Thyroid gland (tissue), 4 donors: ENCODE measurements around the gene RNF32.

Source experiments
- POLR2A ChIP-seq, 2 donors: fragments of 450-650 bp; IDR thresholded peaks; one replicate each; pipeline ENCODE4 v1.6.1; 2017; ENCODE audit warnings: antibody characterized with exemption in 2 of 2, mild to moderate bottlenecking in 2 of 2, moderate library complexity in 1 of 2
- TF ChIP-seq, protein P1 (sequence below), 6 experiments: fragments of 200-600 bp in 3 of 6; fragments of 450-650 bp in 3 of 6; sonication (generic) in 3 of 6; IDR thresholded peaks; one replicate each; pipeline ENCODE4 v1.5.1; 2016 to 2019; ENCODE audit warnings: antibody characterized with exemption in 6 of 6, mild to moderate bottlenecking in 2 of 6, inconsistent platforms in 1 of 6, moderate library complexity in 1 of 6

DNA sequence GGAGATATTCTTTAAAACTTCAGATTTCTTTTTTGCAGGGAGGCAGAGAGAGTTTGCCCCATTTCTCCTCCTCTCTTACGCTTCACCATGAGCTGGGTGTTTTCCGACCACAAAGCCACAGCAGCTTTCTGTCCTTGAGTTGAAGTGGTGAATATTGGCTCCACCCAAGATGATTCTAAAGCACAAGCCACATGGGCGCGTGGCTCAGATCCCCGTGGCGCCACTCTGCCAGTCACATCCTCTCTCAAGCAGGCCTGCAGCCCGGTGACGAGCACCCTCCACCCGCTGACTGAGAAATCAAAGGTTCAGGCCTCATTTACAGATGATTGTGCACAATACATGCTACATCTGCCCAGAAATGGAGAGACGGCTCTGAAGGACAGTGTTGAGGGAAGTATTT lies 27.6 kb upstream of the RNF32 start:
- TF ChIP-seq POLR2A (IDR thresholded peaks at IDR 0.05): no peak
- TF ChIP-seq, protein P1, sequence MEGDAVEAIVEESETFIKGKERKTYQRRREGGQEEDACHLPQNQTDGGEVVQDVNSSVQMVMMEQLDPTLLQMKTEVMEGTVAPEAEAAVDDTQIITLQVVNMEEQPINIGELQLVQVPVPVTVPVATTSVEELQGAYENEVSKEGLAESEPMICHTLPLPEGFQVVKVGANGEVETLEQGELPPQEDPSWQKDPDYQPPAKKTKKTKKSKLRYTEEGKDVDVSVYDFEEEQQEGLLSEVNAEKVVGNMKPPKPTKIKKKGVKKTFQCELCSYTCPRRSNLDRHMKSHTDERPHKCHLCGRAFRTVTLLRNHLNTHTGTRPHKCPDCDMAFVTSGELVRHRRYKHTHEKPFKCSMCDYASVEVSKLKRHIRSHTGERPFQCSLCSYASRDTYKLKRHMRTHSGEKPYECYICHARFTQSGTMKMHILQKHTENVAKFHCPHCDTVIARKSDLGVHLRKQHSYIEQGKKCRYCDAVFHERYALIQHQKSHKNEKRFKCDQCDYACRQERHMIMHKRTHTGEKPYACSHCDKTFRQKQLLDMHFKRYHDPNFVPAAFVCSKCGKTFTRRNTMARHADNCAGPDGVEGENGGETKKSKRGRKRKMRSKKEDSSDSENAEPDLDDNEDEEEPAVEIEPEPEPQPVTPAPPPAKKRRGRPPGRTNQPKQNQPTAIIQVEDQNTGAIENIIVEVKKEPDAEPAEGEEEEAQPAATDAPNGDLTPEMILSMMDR (IDR thresholded peaks at IDR 0.05): no peak
